Gastrocnemius medialis (tissue), 4 donors: ENCODE results near the gene RAD23A.

Source experiments
- POLR2A ChIP-seq, 2 donors: fragments of 450-650 bp; IDR thresholded peaks; one replicate each; pipeline ENCODE4 v1.6.1; 2017; ENCODE audit warnings: antibody characterized with exemption in 2 of 2, mild to moderate bottlenecking in 2 of 2, moderate library complexity in 2 of 2
- TF ChIP-seq, protein P1 (sequence below), 5 experiments: fragments of 450-650 bp in 3 of 5; fragments of 200-600 bp in 2 of 5; sonication (generic) in 2 of 5; IDR thresholded peaks in 4 of 5; conservative IDR thresholded peaks in 1 of 5; 1 replicate in 4 of 5; 2 replicates in 1 of 5; pipeline ENCODE4 v1.5.1; 2016 to 2019; ENCODE audit warnings: antibody characterized with exemption in 5 of 5, mild to moderate bottlenecking in 3 of 5, moderate library complexity in 3 of 5

DNA sequence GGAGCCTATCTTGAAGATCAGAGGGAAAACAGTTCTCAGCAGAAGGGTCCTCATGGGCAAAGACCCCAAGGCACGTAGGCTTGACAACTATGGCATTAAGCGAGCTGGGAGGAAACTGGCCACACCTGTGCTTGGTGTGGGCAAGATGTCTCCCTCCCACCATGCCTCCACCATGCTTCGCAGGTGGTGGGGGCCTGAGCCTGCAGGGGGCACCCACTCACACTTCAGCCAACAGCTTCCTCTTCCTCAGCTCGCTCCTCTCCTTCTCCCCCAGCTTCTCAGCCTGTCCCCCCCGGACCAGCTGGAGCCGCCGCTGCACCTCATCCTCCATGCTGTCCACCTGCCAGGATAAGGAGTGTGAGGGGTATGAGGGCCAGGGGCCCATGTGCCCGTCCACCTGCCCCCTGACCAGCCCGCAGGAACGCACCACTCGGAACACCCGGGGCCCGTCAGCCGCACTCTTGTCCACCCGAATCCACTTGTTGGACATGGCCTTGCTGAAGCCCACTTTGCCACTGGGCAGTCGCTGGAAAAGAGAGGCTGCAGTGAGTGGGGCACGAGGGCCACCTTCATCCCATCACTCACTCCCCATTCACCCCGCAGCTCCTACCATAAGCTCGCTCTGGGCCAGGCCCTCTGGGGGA, 15.5 kb upstream of the RAD23A start:
- TF ChIP-seq, protein P1, sequence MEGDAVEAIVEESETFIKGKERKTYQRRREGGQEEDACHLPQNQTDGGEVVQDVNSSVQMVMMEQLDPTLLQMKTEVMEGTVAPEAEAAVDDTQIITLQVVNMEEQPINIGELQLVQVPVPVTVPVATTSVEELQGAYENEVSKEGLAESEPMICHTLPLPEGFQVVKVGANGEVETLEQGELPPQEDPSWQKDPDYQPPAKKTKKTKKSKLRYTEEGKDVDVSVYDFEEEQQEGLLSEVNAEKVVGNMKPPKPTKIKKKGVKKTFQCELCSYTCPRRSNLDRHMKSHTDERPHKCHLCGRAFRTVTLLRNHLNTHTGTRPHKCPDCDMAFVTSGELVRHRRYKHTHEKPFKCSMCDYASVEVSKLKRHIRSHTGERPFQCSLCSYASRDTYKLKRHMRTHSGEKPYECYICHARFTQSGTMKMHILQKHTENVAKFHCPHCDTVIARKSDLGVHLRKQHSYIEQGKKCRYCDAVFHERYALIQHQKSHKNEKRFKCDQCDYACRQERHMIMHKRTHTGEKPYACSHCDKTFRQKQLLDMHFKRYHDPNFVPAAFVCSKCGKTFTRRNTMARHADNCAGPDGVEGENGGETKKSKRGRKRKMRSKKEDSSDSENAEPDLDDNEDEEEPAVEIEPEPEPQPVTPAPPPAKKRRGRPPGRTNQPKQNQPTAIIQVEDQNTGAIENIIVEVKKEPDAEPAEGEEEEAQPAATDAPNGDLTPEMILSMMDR (IDR thresholded peaks at IDR 0.05 in 4 of 5, conservative IDR thresholded peaks at IDR 0.05 in 1 of 5): no peak
- TF ChIP-seq POLR2A (IDR thresholded peaks at IDR 0.05): no peak
